CD14-positive monocyte (primary cell): Measurements from ENCODE around the gene GEMIN7. TPM values are rescaled to one million over a fixed set of nuclear protein-coding genes. Genes with fewer than 3 reads are reported as not detected.

Experiments used
- DNase-seq, 3 donors: peaks; one replicate each; pipeline ENCODE4 v3.0.0-alpha.2; 2011 to 2022
- H2AFZ ChIP-seq: 2 replicates; pipeline ENCODE4 v1.6.0; 2012; ENCODE audit warnings: mild to moderate bottlenecking, low read depth, low read length, inconsistent platforms; ENCODE audit not compliant: insufficient read depth, poor library complexity, severe bottlenecking
- H3K27ac ChIP-seq, 2 donors: 1 replicate in 1 of 2; 2 replicates in 1 of 2; pipeline ENCODE4 v1.5.1; 2012 to 2013; ENCODE audit warnings: low read length in 2 of 2, control low read depth in 1 of 2, inconsistent platforms in 1 of 2, low read depth in 1 of 2, mild to moderate bottlenecking in 1 of 2
- H3K27me3 ChIP-seq, 2 donors: one replicate each; pipeline versions ENCODE4 v1.6.0 to v1.6.1; 2011 to 2013; ENCODE audit warnings: low read length in 2 of 2; ENCODE audit not compliant: control insufficient read depth in 2 of 2, insufficient read depth in 2 of 2
- H3K36me3 ChIP-seq, 2 donors: replicated peaks in 1 of 2; 1 replicate in 1 of 2; 2 replicates in 1 of 2; pipeline versions ENCODE4 v1.5.1 to v1.6.1; 2012 to 2013; ENCODE audit warnings: low read length in 2 of 2, control low read depth in 1 of 2, inconsistent platforms in 1 of 2, mild to moderate bottlenecking in 1 of 2; ENCODE audit not compliant: insufficient read depth in 2 of 2, control insufficient read depth in 1 of 2
- H3K4me1 ChIP-seq, 2 donors: 1 replicate in 1 of 2; 2 replicates in 1 of 2; pipeline versions ENCODE4 v1.5.1 to v1.6.1; 2012 to 2013; ENCODE audit warnings: low read length in 2 of 2, control low read depth in 1 of 2, inconsistent platforms in 1 of 2, mild to moderate bottlenecking in 1 of 2, moderate library complexity in 1 of 2; ENCODE audit not compliant: insufficient read depth in 2 of 2, control insufficient read depth in 1 of 2
- H3K4me2 ChIP-seq: replicated peaks from 2 replicates; pipeline ENCODE3; 2012; ENCODE audit warnings: low read length, moderate library complexity, mild to moderate bottlenecking; ENCODE audit not compliant: poor library complexity, severe bottlenecking; ENCODE audit errors: extremely low read depth
- H3K4me3 ChIP-seq, 3 experiments: fragments of 200-600 bp in 1 of 3; sonication (generic) in 1 of 3; replicated peaks in 1 of 3; 1 replicate in 2 of 3; 2 replicates in 1 of 3; pipeline ENCODE4 v1.5.1; 2011 to 2013; ENCODE audit warnings: low read length in 3 of 3, mild to moderate bottlenecking in 3 of 3, control low read depth in 2 of 3, low read depth in 2 of 3, inconsistent platforms in 1 of 3, moderate library complexity in 1 of 3
- H3K79me2 ChIP-seq: 2 replicates; pipeline ENCODE4 v1.6.0; 2012; ENCODE audit warnings: mild to moderate bottlenecking, control low read depth, inconsistent platforms, low read length, moderate library complexity; ENCODE audit not compliant: insufficient read depth
- H3K9ac ChIP-seq: 2 replicates; pipeline ENCODE4 v1.6.0; 2017; ENCODE audit warnings: low read length, mild to moderate bottlenecking; ENCODE audit not compliant: insufficient read depth, poor library complexity, severe bottlenecking
- H3K9me3 ChIP-seq, 2 donors: replicated peaks in 1 of 2; 1 replicate in 1 of 2; 2 replicates in 1 of 2; pipeline versions ENCODE4 v1.5.1 to v1.6.1; 2012 to 2013; ENCODE audit warnings: low read length in 2 of 2, control low read depth in 1 of 2; ENCODE audit not compliant: control insufficient read depth in 1 of 2, insufficient read depth in 1 of 2
- H4K20me1 ChIP-seq: 2 replicates; pipeline ENCODE4 v1.6.0; 2012; ENCODE audit warnings: mild to moderate bottlenecking, low read length, control low read depth, moderate library complexity; ENCODE audit not compliant: insufficient read depth
- H3K27ac Mint-ChIP-seq, 7 donors: one replicate each; pipeline ENCODE4 v1.8.0; 2020; ENCODE audit warnings: mild to moderate bottlenecking in 7 of 7, mixed read lengths in 7 of 7, moderate library complexity in 6 of 7, inconsistent platforms in 2 of 7
- H3K27me3 Mint-ChIP-seq, 3 donors: one replicate each; pipeline ENCODE4 v1.8.0; 2021 to 2022; ENCODE audit warnings: low read depth in 3 of 3, mild to moderate bottlenecking in 3 of 3, mixed read lengths in 3 of 3, moderate library complexity in 3 of 3, inconsistent platforms in 1 of 3
- H3K36me3 Mint-ChIP-seq, 2 donors: one replicate each; pipeline ENCODE4 v1.8.0; 2020; ENCODE audit warnings: mixed read lengths in 2 of 2, inconsistent platforms in 1 of 2, mild to moderate bottlenecking in 1 of 2
- H3K4me1 Mint-ChIP-seq: one replicate; pipeline ENCODE4 v1.8.0; 2020; ENCODE audit warnings: mild to moderate bottlenecking, mixed read lengths
- H3K4me3 Mint-ChIP-seq, 2 donors: one replicate each; pipeline ENCODE4 v1.8.0; 2020; ENCODE audit warnings: mild to moderate bottlenecking in 2 of 2, mixed read lengths in 2 of 2, moderate library complexity in 1 of 2
- H3K9me3 Mint-ChIP-seq, 7 donors: one replicate each; pipeline ENCODE4 v1.8.0; 2020 to 2022; ENCODE audit warnings: mixed read lengths in 7 of 7, mild to moderate bottlenecking in 6 of 7, moderate library complexity in 6 of 7, inconsistent platforms in 2 of 7
- CTCF ChIP-seq: fragments of 200-600 bp; IDR thresholded peaks from one replicate; pipeline ENCODE4 v1.8.0; 2022; ENCODE audit warnings: antibody characterized with exemption, mild to moderate bottlenecking
- WGBS: methylation state at CpG from one replicate; pipeline ENCODE4 v1.1.5; 2013; ENCODE audit warnings: missing lambda C conversion rate; ENCODE audit not compliant: insufficient coverage; 5-methylcytosine and 5-hydroxymethylcytosine counted together
- intact Hi-C, 2 donors: fragments of 100-400 bp; cut with micrococcal nuclease; formaldehyde crosslinking; loops; one replicate each; pipeline versions ENCODE4 v1.15.0 to v1.15.1; 2023
- polyA plus RNA-seq, 3 donors: library from polyadenylated mRNA; depleted of rRNA in 1 of 3; unstranded in 2 of 3; stranded (reverse) in 1 of 3; fragments of 300-500 nt in 2 of 3; fragments of >200 nt in 1 of 3; fragmentation: Illumina TruSeq in 2 of 3; gene quantifications; 1 replicate in 2 of 3; 2 replicates in 1 of 3; pipeline ENCODE4 v1.2.3, GENCODE V29; 2012 to 2021

GEMIN7 gene
- polyA plus RNA-seq, 3 donors = 67.6 to 83.4 (median 78.4) TPM

DNA sequence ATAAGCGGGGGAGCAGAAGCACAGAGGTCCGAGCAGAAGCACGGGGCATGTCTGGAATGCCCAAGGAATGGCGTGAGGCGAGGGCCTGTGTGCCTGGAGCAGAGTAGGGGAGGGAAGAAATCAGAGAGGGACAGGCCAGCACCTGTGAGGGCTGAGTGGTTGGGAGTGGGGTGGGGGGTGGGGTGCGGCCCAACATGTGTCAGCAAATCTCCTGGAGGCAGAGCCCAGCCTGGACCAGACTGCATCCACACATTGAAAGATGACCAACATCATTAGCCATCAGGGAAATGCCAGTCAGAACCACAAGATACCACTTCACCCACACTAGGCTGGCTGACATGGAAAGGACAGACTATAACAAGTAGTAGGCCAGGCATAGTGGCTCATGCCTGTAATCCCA, 29.0 kb upstream of the GEMIN7 start:
- TF ChIP-seq CTCF = no peak
- Mint-ChIP-seq H3K4me3 (no peak overlapping the region), H3K9me3 (peaks cover 0 to 2% (median 0%) of the 10 kb centered on the region in 7 donors), H3K36me3 (peaks cover 50 to 76% of the 10 kb centered on the region in 2 donors), H3K4me1 (peaks cover 42% of the 10 kb centered on the region), H3K27me3 (peaks cover 0 to 1% (median 0%) of the 10 kb centered on the region in 3 donors), H3K27ac (peak overlapping the region in 4 of 7 donors; percentile 44 to 61 (median 58))
- H3K9ac ChIP-seq = no peak overlapping the region
- H3K9me3 ChIP-seq = no peaks in the 10 kb centered on the region
- no peak overlapping the region for H3K4me2 ChIP-seq
- no peaks in the 10 kb centered on the region for H3K27me3 ChIP-seq
- peaks cover 98% of the 10 kb centered on the region for H4K20me1 ChIP-seq
- peaks cover 46 to 77% of the 10 kb centered on the region in 2 donors for H3K36me3 ChIP-seq
- H2AFZ ChIP-seq = no peak overlapping the region
- peaks cover 81% of the 10 kb centered on the region for H3K79me2 ChIP-seq
- no peak overlapping the region for H3K4me3 ChIP-seq
- peaks cover 26 to 30% of the 10 kb centered on the region in 2 donors for H3K4me1 ChIP-seq
- intact Hi-C loops = no loop called here
- WGBS = 100% methylated on average over 5 of the region's 6 CpGs
- peak overlapping the region in 1 of 2 donors; percentile 69 for H3K27ac ChIP-seq
- DNase-seq = no peak

GRCh38 chr19:45051929-45052579, 27.0 kb upstream of the GEMIN7 start:
- no peak for DNase-seq
- Mint-ChIP-seq H3K27me3 (no peaks in the 10 kb centered on the region), H3K27ac (peak overlapping the region in 5 of 7 donors; percentile 12 to 62 (median 37)), H3K4me1 (peaks cover 22% of the 10 kb centered on the region), H3K36me3 (peaks cover 58 to 79% of the 10 kb centered on the region in 2 donors), H3K9me3 (peaks cover 0 to 2% (median 0%) of the 10 kb centered on the region in 7 donors), H3K4me3 (no peak overlapping the region)
- H3K4me2 ChIP-seq = no peak overlapping the region
- H3K79me2 ChIP-seq = peaks cover 66% of the 10 kb centered on the region
- H3K9ac ChIP-seq = no peak overlapping the region
- peaks cover 99% of the 10 kb centered on the region for H4K20me1 ChIP-seq
- no peak overlapping the region for H2AFZ ChIP-seq
- intact Hi-C loops = no loop called here
- peaks cover 53 to 79% of the 10 kb centered on the region in 2 donors for H3K36me3 ChIP-seq
- no peaks in the 10 kb centered on the region for H3K9me3 ChIP-seq
- peak overlapping the region in 1 of 2 donors; percentile 31 for H3K27ac ChIP-seq
- no peaks in the 10 kb centered on the region for H3K27me3 ChIP-seq
- peaks cover 12 to 13% of the 10 kb centered on the region in 2 donors for H3K4me1 ChIP-seq
- H3K4me3 ChIP-seq = no peak overlapping the region
- TF ChIP-seq CTCF = no peak
- WGBS = 89% methylated on average over 9 of the region's 9 CpGs
